AG08396 (cell line): ENCODE data around the gene TPPP3.
"Not testable (repeated sequence)": the region's sequence is repeated elsewhere in the genome, so short reads cannot be mapped to it uniquely, and the experiment has no call there.

Experiments used
- DNase-seq: peaks from one replicate; pipeline ENCODE4 v3.0.0; 2012; ENCODE audit warnings: low spot score, mixed read lengths

Gene TPPP3

GRCh38 chr16:67426022-67426421 is 32.7 kb upstream of the TPPP3 start:
- no peak for DNase-seq

GRCh38 chr16:67425580-67425979 is 32.3 kb upstream of the TPPP3 start:
- DNase-seq, result no peak

GRCh38 chr16:67425061-67425460 is 31.8 kb upstream of the TPPP3 start:
- no peak for DNase-seq

- no peak for DNase-seq
Observed at GRCh38 chr16:67424261-67424615, 30.9 kb upstream of the TPPP3 start.

- DNase-seq, result no peak
Observed at GRCh38 chr16:67423611-67424260, 30.4 kb upstream of the TPPP3 start.

GRCh38 chr16:67423015-67423414 is 29.7 kb upstream of the TPPP3 start:
- DNase-seq, result no peak

GRCh38 chr16:67421030-67421429 is 27.7 kb upstream of the TPPP3 start:
- DNase-seq, result no peak

GRCh38 chr16:67419931-67420330 is 26.6 kb upstream of the TPPP3 start:
- DNase-seq, result no peak

- DNase-seq, result no peak
Observed at GRCh38 chr16:67419502-67419901, 26.2 kb upstream of the TPPP3 start.

- no peak for DNase-seq
Observed at GRCh38 chr16:67417333-67418061, 24.2 kb upstream of the TPPP3 start.

- peak; percentile 95 for DNase-seq
Observed at GRCh38 chr16:67415872-67416793, 22.8 kb upstream of the TPPP3 start, which contains the start of gene ZDHHC1. Gene ZDHHC1, minus strand, starts transcription at chr16:67416477. Its CDS starts 8,702 bp downstream, at chr16:67407775.

- not testable (repeated sequence) for DNase-seq
Observed at GRCh38 chr16:67415421-67415820, 22.1 kb upstream of the TPPP3 start.

GRCh38 chr16:67413978-67414911 is 20.9 kb upstream of the TPPP3 start:
- DNase-seq, result no peak

GRCh38 chr16:67412294-67412693 is 19.0 kb upstream of the TPPP3 start:
- no peak for DNase-seq

- no peak for DNase-seq
Observed at GRCh38 chr16:67411339-67411738, 18.0 kb upstream of the TPPP3 start.

GRCh38 chr16:67409631-67410030 is 16.3 kb upstream of the TPPP3 start:
- no peak for DNase-seq

- DNase-seq, result no peak
Observed at GRCh38 chr16:67407788-67408452, 14.6 kb upstream of the TPPP3 start.

- DNase-seq, result no peak
Observed at GRCh38 chr16:67407176-67407787, 14.0 kb upstream of the TPPP3 start.

- peak; percentile 92 for DNase-seq
Observed at GRCh38 chr16:67406111-67406971, 13.0 kb upstream of the TPPP3 start.

- no peak for DNase-seq
Observed at GRCh38 chr16:67405336-67405735, 12.0 kb upstream of the TPPP3 start.
